GM12875 (cell line): ENCODE results near the gene ERC2.

Source experiments
- H3K4me3 ChIP-seq: one replicate; pipeline ENCODE4 v1.5.1; 2011; ENCODE audit warnings: low read depth, low read length, control low read depth
- CTCF ChIP-seq: IDR thresholded peaks from 2 replicates; pipeline ENCODE4 v1.5.1; 2011; ENCODE audit warnings: low read depth, mild to moderate bottlenecking, control low read depth, inconsistent platforms, low read length, moderate library complexity, borderline replicate concordance; ENCODE audit not compliant: insufficient read depth

Gene ERC2

GRCh38 chr3:56055951-56056350 lies 412.3 kb downstream of the ERC2 start:
- H3K4me3 ChIP-seq: no peak overlapping the region
- no peak for TF ChIP-seq CTCF

DNA sequence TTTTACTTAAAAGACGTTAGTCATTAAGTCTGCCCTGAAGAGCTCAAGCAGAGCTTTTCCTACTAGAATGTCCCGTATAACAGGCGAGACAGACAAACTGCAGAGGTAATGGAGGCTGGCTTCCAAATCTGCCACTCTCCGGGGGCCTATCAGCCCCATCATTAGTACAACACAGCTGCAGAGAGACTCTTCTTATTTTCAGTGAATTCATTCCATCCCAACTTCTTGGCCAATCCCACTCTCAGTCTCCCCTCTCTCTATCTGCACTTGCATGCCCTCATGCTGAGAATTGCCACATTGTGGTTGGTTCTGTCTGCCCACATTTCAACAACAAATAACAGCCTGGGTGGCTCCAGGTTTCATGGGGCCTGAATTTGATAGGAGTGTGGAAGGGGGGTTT lies 412.7 kb downstream of the ERC2 start:
- no peak for TF ChIP-seq CTCF
- no peak overlapping the region for H3K4me3 ChIP-seq

DNA sequence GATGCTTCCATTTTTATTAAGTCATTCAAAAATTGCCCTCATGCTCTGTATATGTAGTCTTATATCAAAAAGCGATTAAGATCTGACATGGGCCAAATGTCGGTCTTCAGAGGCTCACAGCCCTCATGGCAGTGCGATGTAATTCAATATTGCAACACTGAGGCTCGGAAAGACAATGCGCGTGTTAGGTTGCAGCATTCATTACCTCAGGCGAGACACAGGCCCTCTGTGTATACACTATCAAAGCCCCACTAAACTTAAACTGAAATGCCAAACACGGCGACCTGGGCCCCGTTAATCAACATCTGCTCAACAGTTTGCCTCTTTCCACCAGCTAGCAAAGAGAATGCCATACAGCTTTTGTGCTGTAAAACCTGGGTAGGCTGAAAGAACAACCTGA lies 413.4 kb downstream of the ERC2 start:
- H3K4me3 ChIP-seq: no peak overlapping the region
- no peak for TF ChIP-seq CTCF

DNA sequence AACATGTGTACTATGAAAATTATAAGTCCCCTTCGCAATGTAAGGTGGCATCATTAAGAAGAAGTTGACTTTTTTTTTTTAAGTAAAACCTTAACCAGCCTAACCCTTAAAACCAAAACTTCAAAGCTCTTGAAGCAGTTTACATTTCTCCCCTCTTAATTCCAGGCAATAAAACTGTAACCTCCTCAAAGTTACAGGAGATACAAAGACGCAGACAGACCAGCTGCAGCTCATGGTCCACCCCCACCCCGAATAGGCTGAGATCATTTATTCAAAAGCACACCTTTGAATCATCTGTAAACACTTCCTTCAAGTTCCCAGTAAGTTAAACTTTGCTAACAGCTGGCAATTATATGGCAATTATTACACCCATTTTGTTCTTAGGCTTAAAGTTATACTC lies 414.5 kb downstream of the ERC2 start:
- TF ChIP-seq CTCF: no peak
- no peak overlapping the region for H3K4me3 ChIP-seq

- H3K4me3 ChIP-seq: no peak overlapping the region
- TF ChIP-seq CTCF: no peak
Observed at GRCh38 chr3:56052188-56052587, 416.1 kb downstream of the ERC2 start.

DNA sequence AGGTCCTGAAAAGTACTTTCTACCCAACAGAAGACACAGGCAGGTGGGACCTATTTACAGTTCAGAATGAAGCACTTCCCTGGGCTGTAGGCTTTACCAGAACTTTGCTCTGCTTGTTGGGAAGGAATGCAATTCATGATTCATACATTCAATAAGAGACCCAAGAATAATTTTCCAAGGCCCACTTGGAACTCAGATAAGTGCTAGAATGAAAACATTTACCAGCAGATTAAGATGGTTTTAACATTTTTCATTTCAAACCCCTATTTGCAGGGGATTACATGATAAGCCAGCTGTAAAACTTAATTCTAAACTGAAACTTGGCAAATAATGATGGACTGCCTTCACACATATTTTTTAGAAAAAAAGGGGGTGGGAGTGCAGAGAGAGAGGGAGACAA lies 417.2 kb downstream of the ERC2 start:
- no peak for TF ChIP-seq CTCF
- no peak overlapping the region for H3K4me3 ChIP-seq

DNA sequence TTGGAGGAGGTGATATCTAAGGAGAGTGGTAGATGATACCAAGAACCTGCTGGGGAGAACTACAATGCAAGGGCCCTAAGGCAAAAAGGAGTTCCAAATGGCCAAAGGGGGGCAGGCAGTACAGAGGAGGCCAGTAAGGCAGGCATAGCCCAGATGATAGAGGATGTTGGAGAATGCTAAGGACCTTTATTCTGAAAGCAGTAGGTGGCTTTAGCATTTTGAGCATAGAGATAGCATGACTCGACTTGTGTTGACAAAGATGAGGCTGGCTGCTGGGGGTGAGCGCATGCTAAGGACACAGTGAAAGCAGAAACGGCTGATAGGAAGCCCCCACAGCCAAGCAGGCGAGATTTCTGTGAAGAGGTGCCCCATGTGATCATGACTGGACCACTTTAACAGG lies 419.3 kb downstream of the ERC2 start:
- no peak for TF ChIP-seq CTCF
- no peak overlapping the region for H3K4me3 ChIP-seq
